SK-N-MC (cell line): ENCODE data around the gene PLXNB3.

Experiments used
- EZH2 ChIP-seq: fragments of 200-600 bp; sonication (generic); IDR thresholded peaks from one replicate; pipeline ENCODE4 v1.6.1; 2017; ENCODE audit warnings: antibody characterized with exemption
- FOXP2 ChIP-seq: optimal IDR thresholded peaks from 2 replicates; pipeline ENCODE3; 2011; ENCODE audit warnings: mild to moderate bottlenecking, moderate library complexity; ENCODE audit not compliant: insufficient read depth; ENCODE audit errors: extremely low read length, control extremely low read depth
- POLR2AphosphoS5 ChIP-seq: IDR thresholded peaks from 2 replicates; pipeline ENCODE4 v1.6.1; 2012; ENCODE audit warnings: mild to moderate bottlenecking, low read depth, low read length, borderline replicate concordance

GRCh38 chrX:153819384-153820040, 55.5 kb downstream of the PLXNB3 start:
- TF ChIP-seq POLR2AphosphoS5 (no peak; the same call in 1 of the 2 replicates), FOXP2 (no peak), EZH2 (no peak)
